Liver (tissue), 9 donors: ENCODE results near the gene SRRD. TPM values are rescaled to one million over a fixed set of nuclear protein-coding genes. Genes with fewer than 3 reads are reported as not detected.

Experiments
- DNase-seq: peaks from one replicate; pipeline ENCODE4 v3.0.0-alpha.2; 2017; ENCODE audit warnings: low spot score
- H3K27ac ChIP-seq, 2 donors: one replicate each; pipeline ENCODE4 v1.7.0; 2013; ENCODE audit warnings: inconsistent platforms in 2 of 2, low read length in 2 of 2, control low read depth in 1 of 2, low read depth in 1 of 2, mild to moderate bottlenecking in 1 of 2
- H3K27me3 ChIP-seq, 4 donors: one replicate each; pipeline versions ENCODE4 v1.6.1 to v1.7.0; 2013; ENCODE audit warnings: low read length in 3 of 4, inconsistent platforms in 1 of 4, mild to moderate bottlenecking in 1 of 4, moderate library complexity in 1 of 4; ENCODE audit not compliant: control insufficient read depth in 4 of 4, insufficient read depth in 4 of 4
- H3K36me3 ChIP-seq, 4 donors: one replicate each; pipeline versions ENCODE4 v1.6.1 to v1.7.0; 2013; ENCODE audit warnings: low read length in 3 of 4, mild to moderate bottlenecking in 3 of 4, low read depth in 1 of 4, moderate library complexity in 1 of 4; ENCODE audit not compliant: control insufficient read depth in 4 of 4, insufficient read depth in 3 of 4
- H3K4me1 ChIP-seq, 4 donors: one replicate each; pipeline versions ENCODE4 v1.6.1 to v1.7.0; 2013; ENCODE audit warnings: low read length in 3 of 4, mild to moderate bottlenecking in 3 of 4, moderate library complexity in 1 of 4; ENCODE audit not compliant: control insufficient read depth in 4 of 4, insufficient read depth in 4 of 4
- H3K4me3 ChIP-seq, 3 donors: one replicate each; pipeline versions ENCODE4 v1.6.1 to v1.7.0; 2013; ENCODE audit warnings: low read length in 3 of 3, control low read depth in 1 of 3, low read depth in 1 of 3, mild to moderate bottlenecking in 1 of 3
- H3K9ac ChIP-seq, 2 donors: one replicate each; pipeline ENCODE4 v1.7.0; 2013; ENCODE audit warnings: low read length in 2 of 2, mild to moderate bottlenecking in 2 of 2, moderate library complexity in 2 of 2, control low read depth in 1 of 2, low read depth in 1 of 2
- H3K9me3 ChIP-seq, 4 donors: one replicate each; pipeline versions ENCODE4 v1.6.1 to v1.7.0; 2013; ENCODE audit warnings: low read length in 3 of 4; ENCODE audit not compliant: control insufficient read depth in 4 of 4
- ATF3 ChIP-seq: IDR thresholded peaks from 2 replicates; pipeline ENCODE4 v1.6.1; 2016; ENCODE audit warnings: antibody characterized with exemption
- CTCF ChIP-seq: fragments of 150-350 bp; IDR thresholded peaks from 2 replicates; pipeline ENCODE4 v1.5.1; 2017; ENCODE audit warnings: improper control_type of control experiment, low read depth, low read length; ENCODE audit not compliant: missing input control
- EGR1 ChIP-seq, 2 donors: IDR thresholded peaks; 2 replicates each; pipeline ENCODE4 v1.6.1; 2016 to 2018; ENCODE audit warnings: antibody characterized with exemption in 2 of 2, low read depth in 2 of 2
- FOXA1 ChIP-seq: IDR thresholded peaks from 2 replicates; pipeline ENCODE4 v1.6.1; 2016; ENCODE audit warnings: antibody characterized with exemption
- FOXA2 ChIP-seq: IDR thresholded peaks from 2 replicates; pipeline ENCODE4 v1.6.1; 2016; ENCODE audit warnings: antibody characterized with exemption
- GABPA ChIP-seq, 2 donors: IDR thresholded peaks in 1 of 2; conservative IDR thresholded peaks in 1 of 2; 2 replicates each; pipeline ENCODE4 v1.6.1; 2016; ENCODE audit warnings: antibody characterized with exemption in 2 of 2, mild to moderate bottlenecking in 1 of 2, moderate library complexity in 1 of 2
- HNF4A ChIP-seq, 2 donors: conservative IDR thresholded peaks; 2 replicates each; pipeline ENCODE4 v1.6.1; 2016; ENCODE audit warnings: antibody characterized with exemption in 2 of 2, mild to moderate bottlenecking in 2 of 2
- HNF4G ChIP-seq: IDR thresholded peaks from 2 replicates; pipeline ENCODE4 v1.6.1; 2016; ENCODE audit warnings: antibody characterized with exemption
- JUND ChIP-seq, 2 donors: IDR thresholded peaks; 2 replicates each; pipeline ENCODE4 v1.6.1; 2016; ENCODE audit warnings: antibody characterized with exemption in 2 of 2
- NR2F2 ChIP-seq: IDR thresholded peaks from 2 replicates; pipeline ENCODE4 v1.6.1; 2016; ENCODE audit warnings: antibody characterized with exemption
- RAD21 ChIP-seq, 2 donors: IDR thresholded peaks; 2 replicates each; pipeline ENCODE4 v1.6.1; 2016; ENCODE audit warnings: antibody characterized with exemption in 2 of 2, mild to moderate bottlenecking in 2 of 2
- RXRA ChIP-seq, 2 donors: IDR thresholded peaks; 2 replicates each; pipeline ENCODE4 v1.6.1; 2017 to 2018; ENCODE audit warnings: antibody characterized with exemption in 2 of 2, mild to moderate bottlenecking in 1 of 2
- SP1 ChIP-seq: IDR thresholded peaks from 2 replicates; pipeline ENCODE4 v1.6.1; 2018; ENCODE audit warnings: antibody characterized with exemption, mild to moderate bottlenecking
- TAF1 ChIP-seq: conservative IDR thresholded peaks from 2 replicates; pipeline ENCODE4 v1.6.1; 2016; ENCODE audit warnings: antibody characterized with exemption, mild to moderate bottlenecking
- YY1 ChIP-seq: IDR thresholded peaks from 2 replicates; pipeline ENCODE4 v1.6.1; 2016; ENCODE audit warnings: antibody characterized with exemption, mild to moderate bottlenecking
- ZBTB33 ChIP-seq: IDR thresholded peaks from 2 replicates; pipeline ENCODE4 v1.6.1; 2016; ENCODE audit warnings: antibody characterized with exemption
- WGBS: extraction: QIAGEN DNeasy Blood & Tissue Kit; methylation state at CpG from one replicate; pipeline ENCODE4 v1.1.7; 2013; 5-methylcytosine and 5-hydroxymethylcytosine counted together
- polyA plus RNA-seq, 2 donors: library from polyadenylated mRNA; stranded (reverse) in 1 of 2; unstranded in 1 of 2; fragments of 200-250 nt in 1 of 2; fragments of >200 nt in 1 of 2; fragmentation: Nextera tagmentation in 1 of 2; extraction: Ambion mirVana in 1 of 2; gene quantifications; one replicate each; pipeline versions ENCODE4 v1.2.1 to v1.2.3, GENCODE V29; 2013 to 2015
- total RNA-seq, 2 donors: library from RNA; depleted of rRNA; stranded (reverse); fragments of >200 nt; gene quantifications; one replicate each; pipeline ENCODE4 v1.2.3, GENCODE V29; 2014
- TF ChIP-seq, protein P1 (sequence below): IDR thresholded peaks from 2 replicates; pipeline ENCODE4 v1.6.1; 2016; ENCODE audit warnings: antibody characterized with exemption
- TF ChIP-seq, protein P2 (sequence below): IDR thresholded peaks from 2 replicates; pipeline ENCODE4 v1.6.1; 2016; ENCODE audit warnings: antibody characterized with exemption, mild to moderate bottlenecking
- donor health status: healthy.
- donor health status: healthy.
- donor health status: healthy.
- donor health status: healthy.
- donor health status: healthy.

Gene SRRD
- total and polyA plus RNA-seq, 4 donors: 8.7 to 18.6 (median 13.6) TPM

GRCh38 chr22:26481694-26482093, 2.0 kb upstream of the SRRD start:
- TF ChIP-seq TAF1 (no peak), ZBTB33 (no peak), FOXA1 (no peak), YY1 (no peak), HNF4G (no peak)
- TF ChIP-seq, protein P1, sequence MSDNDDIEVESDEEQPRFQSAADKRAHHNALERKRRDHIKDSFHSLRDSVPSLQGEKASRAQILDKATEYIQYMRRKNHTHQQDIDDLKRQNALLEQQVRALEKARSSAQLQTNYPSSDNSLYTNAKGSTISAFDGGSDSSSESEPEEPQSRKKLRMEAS: no peak
- Histone ChIP-seq H3K4me3 (no peak overlapping the region), H3K27me3 (no peaks in the 10 kb centered on the region), H3K4me1 (peaks cover 3 to 62% (median 52%) of the 10 kb centered on the region in 4 donors), H3K27ac (no peak overlapping the region), H3K36me3 (peaks cover 3 to 12% (median 6%) of the 10 kb centered on the region in 4 donors), H3K9me3 (no peaks in the 10 kb centered on the region), H3K9ac (no peak overlapping the region)
- 84% methylated on average over 4 of the region's 4 CpGs for WGBS
- no peak for DNase-seq

GRCh38 chr22:26482161-26482560, 1.5 kb upstream of the SRRD start:
- WGBS: 59% methylated on average over 5 of the region's 5 CpGs
- Histone ChIP-seq H3K36me3 (peaks cover 3 to 8% (median 4%) of the 10 kb centered on the region in 4 donors), H3K9me3 (no peaks in the 10 kb centered on the region), H3K4me1 (peaks cover 3 to 62% (median 52%) of the 10 kb centered on the region in 4 donors), H3K27me3 (no peaks in the 10 kb centered on the region), H3K9ac (no peak overlapping the region), H3K4me3 (no peak overlapping the region), H3K27ac (no peak overlapping the region)
- no peak for DNase-seq
- TF ChIP-seq, protein P1: no peak
- TF ChIP-seq RXRA (IDR thresholded peaks at IDR 0.05) (no peak), CTCF (no peak), SP1 (no peak), YY1 (no peak), ATF3 (no peak), HNF4G (no peak), TAF1 (no peak), ZBTB33 (no peak), FOXA2 (no peak), JUND (IDR thresholded peaks at IDR 0.05) (no peak), EGR1 (IDR thresholded peaks at IDR 0.05; ENCODE audit: low read depth in 2 of 2) (no peak), FOXA1 (no peak), HNF4A (conservative IDR thresholded peaks at IDR 0.05) (no peak), RAD21 (IDR thresholded peaks at IDR 0.05) (no peak), NR2F2 (no peak), GABPA (IDR thresholded peaks at IDR 0.05 in 1 of 2, conservative IDR thresholded peaks at IDR 0.05 in 1 of 2) (no peak)
- TF ChIP-seq, protein P2, sequence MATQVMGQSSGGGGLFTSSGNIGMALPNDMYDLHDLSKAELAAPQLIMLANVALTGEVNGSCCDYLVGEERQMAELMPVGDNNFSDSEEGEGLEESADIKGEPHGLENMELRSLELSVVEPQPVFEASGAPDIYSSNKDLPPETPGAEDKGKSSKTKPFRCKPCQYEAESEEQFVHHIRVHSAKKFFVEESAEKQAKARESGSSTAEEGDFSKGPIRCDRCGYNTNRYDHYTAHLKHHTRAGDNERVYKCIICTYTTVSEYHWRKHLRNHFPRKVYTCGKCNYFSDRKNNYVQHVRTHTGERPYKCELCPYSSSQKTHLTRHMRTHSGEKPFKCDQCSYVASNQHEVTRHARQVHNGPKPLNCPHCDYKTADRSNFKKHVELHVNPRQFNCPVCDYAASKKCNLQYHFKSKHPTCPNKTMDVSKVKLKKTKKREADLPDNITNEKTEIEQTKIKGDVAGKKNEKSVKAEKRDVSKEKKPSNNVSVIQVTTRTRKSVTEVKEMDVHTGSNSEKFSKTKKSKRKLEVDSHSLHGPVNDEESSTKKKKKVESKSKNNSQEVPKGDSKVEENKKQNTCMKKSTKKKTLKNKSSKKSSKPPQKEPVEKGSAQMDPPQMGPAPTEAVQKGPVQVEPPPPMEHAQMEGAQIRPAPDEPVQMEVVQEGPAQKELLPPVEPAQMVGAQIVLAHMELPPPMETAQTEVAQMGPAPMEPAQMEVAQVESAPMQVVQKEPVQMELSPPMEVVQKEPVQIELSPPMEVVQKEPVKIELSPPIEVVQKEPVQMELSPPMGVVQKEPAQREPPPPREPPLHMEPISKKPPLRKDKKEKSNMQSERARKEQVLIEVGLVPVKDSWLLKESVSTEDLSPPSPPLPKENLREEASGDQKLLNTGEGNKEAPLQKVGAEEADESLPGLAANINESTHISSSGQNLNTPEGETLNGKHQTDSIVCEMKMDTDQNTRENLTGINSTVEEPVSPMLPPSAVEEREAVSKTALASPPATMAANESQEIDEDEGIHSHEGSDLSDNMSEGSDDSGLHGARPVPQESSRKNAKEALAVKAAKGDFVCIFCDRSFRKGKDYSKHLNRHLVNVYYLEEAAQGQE: no peak
